NCI-H1092 treated with DMSO at 0.1 percent for 48 hours (cell line): ENCODE results near the gene MNT.

Source experiments
- DNase-seq: peaks from one replicate; lab custom pipeline; 2025; lab: John Stamatoyannopoulos, UW

The MNT gene

DNA sequence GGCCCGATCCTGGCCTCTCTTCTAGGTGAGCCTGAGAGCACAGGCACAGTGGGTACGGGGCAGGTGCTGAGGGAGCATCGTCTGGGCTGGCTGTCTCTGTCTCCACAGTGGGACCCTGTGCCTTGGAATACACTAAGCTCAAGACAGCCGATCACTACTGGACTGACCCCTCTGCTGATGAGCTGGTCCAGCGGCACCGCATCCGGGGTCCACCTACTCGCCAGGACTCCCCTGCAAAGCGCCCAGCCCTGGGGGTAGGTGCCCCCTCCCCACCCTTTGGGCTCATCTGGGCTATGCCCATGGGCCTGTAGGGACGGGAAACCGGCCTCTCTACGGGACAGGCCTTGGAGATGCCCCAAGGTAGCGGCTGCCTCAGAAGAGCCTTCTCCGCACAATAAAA lies 38.0 kb downstream of the MNT start:
- DNase-seq = no peak

- DNase-seq = no peak
Measured at GRCh38 chr17:2362416-2362815, 38.4 kb downstream of the MNT start.

- no peak for DNase-seq
Measured at GRCh38 chr17:2362016-2362415, 38.8 kb downstream of the MNT start.

DNA sequence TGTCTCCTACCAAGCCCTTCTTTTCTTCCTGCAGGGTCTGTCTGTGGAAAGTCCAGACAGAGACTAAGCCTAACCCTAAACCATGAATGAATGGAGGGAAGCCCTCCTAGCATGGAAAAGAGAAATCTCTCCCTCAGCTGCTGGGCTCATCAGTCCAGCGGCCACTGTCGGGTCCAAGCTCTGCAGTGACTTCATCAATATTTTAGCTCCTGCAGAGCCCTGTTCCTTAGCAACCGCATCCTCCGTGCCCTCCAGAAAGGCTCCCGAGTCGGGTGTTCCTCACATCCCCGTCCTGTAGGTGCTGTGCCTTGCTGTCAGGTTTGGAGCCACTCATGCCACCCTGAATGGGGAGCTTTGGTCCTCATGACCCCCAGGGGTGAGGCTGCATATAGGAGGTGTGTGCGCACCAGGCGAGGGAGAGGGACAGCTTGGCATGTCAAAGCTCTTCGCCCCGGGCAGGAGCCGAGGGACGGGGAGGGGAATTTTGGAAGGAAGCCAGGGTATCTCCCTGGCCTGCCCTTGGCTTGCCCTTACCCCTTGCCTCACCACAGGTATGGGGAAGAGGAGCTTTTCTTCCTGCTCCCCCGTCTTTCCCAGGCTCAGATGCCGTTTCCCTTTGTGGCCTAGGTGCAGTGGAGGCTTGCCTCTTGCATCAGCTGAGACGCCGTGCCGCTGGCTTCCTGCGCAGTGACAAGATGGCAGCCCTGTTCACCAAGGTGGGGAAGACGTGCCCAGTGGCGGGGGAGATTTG lies 39.7 kb downstream of the MNT start:
- no peak for DNase-seq

GRCh38 chr17:2357931-2358434 lies 42.9 kb downstream of the MNT start:
- no peak for DNase-seq

DNA sequence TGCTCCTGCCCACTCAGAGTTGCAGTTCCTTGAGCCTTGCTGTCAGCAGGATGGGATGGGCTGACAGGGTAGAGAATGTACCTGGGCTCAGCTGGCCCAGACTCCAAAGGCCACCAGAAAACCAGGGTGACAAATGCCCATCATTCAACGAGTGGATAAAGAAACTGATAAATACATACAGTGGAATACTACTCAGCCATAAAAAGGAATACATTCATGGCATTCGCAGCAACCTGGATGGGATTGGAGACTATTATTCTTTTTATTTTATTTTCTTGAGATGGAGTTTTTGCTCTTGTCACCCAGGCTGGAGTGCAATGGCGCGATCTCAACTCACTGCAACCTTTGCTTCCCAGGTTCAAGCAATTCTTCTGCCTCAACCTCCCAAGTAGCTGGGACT lies 43.6 kb downstream of the MNT start:
- DNase-seq = no peak

GRCh38 chr17:2354311-2354710 lies 46.5 kb downstream of the MNT start:
- DNase-seq = no peak

DNA sequence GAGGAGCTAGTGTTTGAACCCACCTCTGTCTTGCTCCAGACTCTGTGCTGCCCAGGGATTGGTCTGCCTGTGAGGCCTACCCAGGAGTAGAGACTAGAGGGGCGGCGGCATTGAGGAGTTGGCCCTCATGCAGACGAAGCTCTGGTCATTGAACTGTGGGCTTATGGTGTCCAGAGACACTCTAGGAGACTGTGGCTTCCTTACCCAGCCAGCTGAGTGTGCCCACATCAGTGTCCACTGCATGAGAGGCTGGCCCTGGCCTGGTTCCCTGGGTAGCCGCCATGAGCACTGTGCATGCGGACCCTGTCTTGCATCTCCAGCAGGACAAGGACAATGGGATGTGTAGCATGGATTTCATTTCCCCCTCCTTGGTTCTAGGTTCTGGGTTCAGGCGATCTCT lies 49.6 kb downstream of the MNT start:
- no peak for DNase-seq

- peak; percentile 59 for DNase-seq
Measured at GRCh38 chr17:2347805-2348685, 52.8 kb downstream of the MNT start.

DNA sequence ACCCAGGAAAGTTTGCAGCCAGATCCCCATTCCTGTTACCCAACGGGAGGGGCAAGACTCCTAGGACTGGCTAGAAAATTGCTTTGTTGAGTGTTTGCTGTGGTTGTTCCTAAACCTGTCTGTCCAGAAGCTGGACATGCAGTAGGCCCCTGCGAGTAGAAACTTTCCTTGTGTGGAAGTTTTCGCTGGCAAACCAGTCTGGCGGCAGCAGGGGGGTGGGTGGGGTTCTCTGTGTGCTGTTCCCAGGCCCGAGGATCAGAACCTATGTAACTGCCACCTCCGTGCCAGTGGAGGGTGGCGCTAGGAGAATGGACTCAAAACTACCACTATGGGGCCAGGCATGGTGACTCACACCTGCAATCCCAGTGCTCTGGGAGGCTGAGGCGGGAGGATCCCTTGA lies 54.4 kb downstream of the MNT start:
- no peak for DNase-seq

DNA sequence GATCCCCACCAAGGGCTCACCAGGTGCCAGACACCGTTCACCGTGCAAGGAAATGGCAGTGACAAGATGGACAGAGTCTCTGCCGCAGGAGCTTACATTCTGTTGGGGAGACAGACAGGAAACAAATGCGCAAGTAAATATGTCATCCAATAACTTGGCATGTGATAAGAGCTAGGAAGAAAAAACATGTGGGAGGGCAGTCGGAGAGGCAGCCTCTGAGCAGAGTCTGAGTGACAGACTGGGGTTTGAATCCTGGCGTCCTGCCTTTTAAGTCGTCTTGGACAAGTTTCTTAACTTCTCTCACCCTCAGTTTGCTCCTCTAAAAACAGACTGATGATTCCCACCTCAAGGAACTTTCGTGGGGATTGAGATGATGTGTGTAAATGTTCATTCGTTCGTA lies 56.3 kb downstream of the MNT start:
- DNase-seq = no peak

DNA sequence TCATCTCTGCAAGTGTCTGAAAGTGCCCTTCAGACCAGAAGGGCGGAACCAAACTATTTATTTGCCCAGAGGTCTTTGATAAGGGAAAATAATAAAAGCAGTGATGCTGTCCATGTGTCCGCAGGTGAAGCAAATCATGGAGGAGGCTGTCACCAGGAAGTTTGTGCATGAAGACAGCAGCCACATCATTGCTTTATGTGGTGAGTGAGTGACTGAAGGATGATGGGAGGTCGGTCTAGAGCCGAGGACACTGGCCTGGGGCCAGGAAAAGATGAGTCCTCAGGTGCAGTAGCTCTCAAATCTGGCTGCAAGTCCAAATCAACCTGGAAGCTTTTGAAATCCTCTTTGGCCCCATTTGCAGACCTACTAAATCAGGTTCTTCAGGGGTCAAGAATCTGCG lies 57.4 kb downstream of the MNT start:
- no peak for DNase-seq

- no peak for DNase-seq
Measured at GRCh38 chr17:2338315-2338657, 62.6 kb downstream of the MNT start.

GRCh38 chr17:2337544-2338314 lies 63.1 kb downstream of the MNT start:
- no peak for DNase-seq

- DNase-seq = peak; percentile 63
Measured at GRCh38 chr17:2336852-2337543, 63.9 kb downstream of the MNT start, which contains the start of gene SGSM2. SGSM2 (plus strand) TSS chr17:2337501; CDS start chr17:2337689, 188 bp downstream.

- peak; percentile 80 for DNase-seq
Measured at GRCh38 chr17:2336215-2336851, 64.5 kb downstream of the MNT start, which contains the start of gene TSR1. TSR1 (minus strand) TSS chr17:2336457; CDS start chr17:2336427, 30 bp downstream.

- no peak for DNase-seq
Measured at GRCh38 chr17:2335726-2336214, 65.1 kb downstream of the MNT start.
